DMS 273 treated with DMSO at 0.1 percent for 48 hours (cell line): ENCODE measurements around the gene PALS2.

Source experiments
- DNase-seq: peaks from one replicate; lab custom pipeline; 2025; lab: John Stamatoyannopoulos, UW

PALS2 gene

GRCh38 chr7:24591152-24591551 lies 17.9 kb downstream of the PALS2 start:
- no peak for DNase-seq

- no peak for DNase-seq
Measured at GRCh38 chr7:24595671-24596418, 22.6 kb downstream of the PALS2 start.

- no peak for DNase-seq
Measured at GRCh38 chr7:24597014-24597413, 23.8 kb downstream of the PALS2 start.

GRCh38 chr7:24601600-24601999 lies 28.3 kb downstream of the PALS2 start:
- no peak for DNase-seq

- DNase-seq: no peak
Measured at GRCh38 chr7:24602860-24603456, 29.7 kb downstream of the PALS2 start.

- DNase-seq: no peak
Measured at GRCh38 chr7:24604630-24605029, 31.4 kb downstream of the PALS2 start.

GRCh38 chr7:24608504-24608903 lies 35.3 kb downstream of the PALS2 start:
- DNase-seq: no peak

GRCh38 chr7:24609059-24609458 lies 35.8 kb downstream of the PALS2 start:
- DNase-seq: no peak

- no peak for DNase-seq
Measured at GRCh38 chr7:24609570-24609969, 36.3 kb downstream of the PALS2 start.

GRCh38 chr7:24611130-24611529 lies 37.9 kb downstream of the PALS2 start:
- no peak for DNase-seq

GRCh38 chr7:24617957-24618616 lies 44.8 kb downstream of the PALS2 start:
- no peak for DNase-seq

- DNase-seq: no peak
Measured at GRCh38 chr7:24619978-24620377, 46.7 kb downstream of the PALS2 start.

- DNase-seq: no peak
Measured at GRCh38 chr7:24622646-24623182, 49.5 kb downstream of the PALS2 start.
